Stimulated activated CD8-positive, alpha-beta memory T cell treated with anti-CD3 and anti-CD28 coated beads, Interleukin-12 subunit alpha, Interleukin-12 subunit beta, amount 100 ng/mL, for 1 hour (primary cell): ENCODE data around the gene ADAM30.
A peak's percentile ranks its signal among the peaks of the same experiment; 100 is the strongest.

Source experiments
- DNase-seq: peaks from one replicate; pipeline ENCODE4 v3.0.0-alpha.2; 2020; ENCODE audit warnings: low read depth

ADAM30 gene

DNA sequence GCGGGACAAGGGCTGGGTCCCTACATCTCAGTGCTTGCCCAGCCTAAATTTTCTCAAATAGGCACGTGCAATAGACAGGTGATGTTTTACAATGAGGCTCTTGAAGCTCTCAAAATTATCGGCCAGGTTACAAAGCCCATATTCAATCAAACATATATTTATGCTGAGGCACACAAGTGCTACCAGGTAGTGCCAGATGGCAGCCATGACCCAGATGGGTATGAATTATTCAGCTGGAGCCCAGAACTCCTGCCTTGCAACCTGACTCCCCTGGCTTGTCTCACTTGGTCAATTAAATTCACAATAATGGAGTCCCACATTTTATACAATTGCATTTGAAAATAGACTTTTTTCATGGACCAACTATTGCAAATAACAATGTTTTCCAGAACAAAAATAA is 12.3 kb upstream of the ADAM30 start:
- no peak for DNase-seq

DNA sequence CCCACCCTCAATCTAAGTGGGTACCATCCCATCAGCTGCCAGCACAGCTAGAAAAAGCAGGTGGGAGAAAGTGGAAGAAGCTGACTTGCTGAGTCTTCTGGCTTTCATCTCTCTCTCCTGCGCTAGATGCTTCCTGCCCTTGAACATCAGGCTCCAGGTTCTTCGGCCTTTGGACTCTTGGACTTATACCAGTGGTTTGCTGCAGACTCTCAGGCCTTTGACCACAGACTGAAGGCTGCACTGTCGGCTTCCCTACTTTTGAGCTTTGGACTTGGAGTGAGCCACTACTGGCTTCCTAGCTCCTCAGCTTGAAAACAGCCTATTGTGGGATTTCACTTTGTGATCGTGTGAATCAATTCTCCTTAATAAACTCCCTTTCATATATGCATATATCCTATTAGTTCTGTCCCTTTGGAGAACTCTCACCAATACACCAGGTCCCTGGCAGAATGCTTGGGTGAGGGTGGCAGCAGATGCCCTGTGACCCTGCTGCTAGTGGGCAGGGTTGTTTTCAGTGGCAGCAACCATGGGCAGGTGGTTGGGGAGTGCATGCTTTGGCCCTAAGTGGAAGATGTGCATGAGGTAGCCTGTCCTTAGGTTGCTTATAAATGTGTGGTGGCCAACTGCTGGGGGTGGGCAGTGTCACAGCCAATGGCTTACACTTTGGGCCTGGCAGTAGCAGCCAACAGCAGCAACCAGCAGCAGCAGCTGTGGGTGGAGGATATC is 10.8 kb upstream of the ADAM30 start:
- DNase-seq: no peak

DNA sequence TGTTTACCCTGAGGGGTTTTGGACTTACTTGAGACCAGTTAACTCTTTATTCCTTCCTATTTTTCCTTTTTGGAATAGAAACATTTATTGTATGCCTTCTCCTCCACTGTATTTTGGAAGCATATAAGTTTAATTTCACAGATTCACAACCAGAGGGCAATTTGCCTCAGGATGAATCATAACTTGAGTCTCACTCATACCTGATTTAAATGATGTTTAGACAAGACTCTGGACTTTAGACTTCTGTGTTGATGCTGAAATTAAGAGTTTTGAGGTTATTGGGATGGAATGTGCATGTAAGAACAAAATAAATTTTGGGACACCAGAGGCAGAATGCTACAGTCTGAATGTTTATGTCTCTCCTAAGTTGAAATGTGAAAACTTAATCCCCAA is 7.1 kb upstream of the ADAM30 start:
- DNase-seq: no peak

DNA sequence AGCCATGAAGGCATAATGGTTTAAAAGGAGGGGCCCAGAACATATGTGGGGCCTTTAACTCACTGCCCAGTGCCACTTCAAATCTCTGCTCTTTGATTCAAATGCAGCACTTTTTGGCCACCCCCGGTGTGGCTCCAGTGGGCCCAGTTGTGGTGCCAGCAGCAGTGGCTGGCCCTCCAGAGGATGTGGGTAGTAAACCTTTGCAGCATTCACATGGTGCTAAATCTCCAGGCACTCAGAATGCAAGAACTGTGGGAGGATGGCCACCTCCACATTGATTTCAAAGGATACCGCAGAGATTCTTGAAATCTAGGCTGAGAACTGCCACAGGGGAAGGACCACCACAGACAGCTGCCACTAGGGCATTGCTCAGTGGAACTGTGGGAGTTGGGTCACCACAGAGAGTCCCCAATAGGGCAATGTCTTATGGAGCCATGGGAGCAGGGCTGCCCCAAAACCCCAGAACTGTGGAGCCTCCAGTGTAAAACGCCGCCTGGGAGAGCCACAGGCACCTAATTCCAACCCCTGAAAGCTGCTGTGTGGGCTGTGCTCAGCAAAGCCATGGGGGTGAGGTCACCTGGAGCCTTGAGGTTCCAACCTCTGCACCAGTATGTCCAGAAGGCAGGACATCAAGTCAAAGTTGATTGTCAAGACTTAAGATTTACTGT is 6.6 kb upstream of the ADAM30 start:
- no peak for DNase-seq

DNA sequence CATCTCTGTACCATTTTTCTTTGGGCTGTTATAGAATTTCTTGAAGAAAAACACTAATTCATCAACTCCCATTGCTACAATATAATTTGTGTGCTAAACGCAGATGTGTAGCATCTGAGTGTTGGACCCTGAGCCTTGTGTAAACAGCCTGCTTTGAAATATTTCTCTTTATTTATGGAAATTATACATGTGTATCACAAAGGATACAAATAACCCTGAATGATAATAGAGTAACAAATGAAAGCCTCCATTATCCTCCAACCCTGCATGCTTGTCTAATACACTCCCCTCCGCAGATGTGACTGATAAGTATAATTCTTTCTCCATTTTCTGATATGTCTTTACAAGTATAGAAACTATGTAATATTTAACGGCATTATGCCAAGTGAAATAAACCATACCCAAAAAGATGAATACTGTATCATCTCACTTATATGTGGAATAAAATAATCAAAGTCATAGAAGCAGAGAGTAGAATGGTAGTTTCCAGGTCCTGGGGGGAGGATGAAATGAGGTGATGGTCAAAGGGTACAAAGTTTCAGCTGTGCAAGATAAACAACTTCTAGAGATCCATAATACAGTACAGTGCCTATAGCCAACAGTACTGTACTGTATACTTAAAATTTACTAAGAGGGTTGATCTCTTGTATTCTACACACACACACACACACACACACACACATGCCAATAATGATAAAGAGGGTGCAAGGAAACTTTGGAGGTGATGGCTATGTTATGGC is 2.8 kb upstream of the ADAM30 start:
- no peak for DNase-seq

DNA sequence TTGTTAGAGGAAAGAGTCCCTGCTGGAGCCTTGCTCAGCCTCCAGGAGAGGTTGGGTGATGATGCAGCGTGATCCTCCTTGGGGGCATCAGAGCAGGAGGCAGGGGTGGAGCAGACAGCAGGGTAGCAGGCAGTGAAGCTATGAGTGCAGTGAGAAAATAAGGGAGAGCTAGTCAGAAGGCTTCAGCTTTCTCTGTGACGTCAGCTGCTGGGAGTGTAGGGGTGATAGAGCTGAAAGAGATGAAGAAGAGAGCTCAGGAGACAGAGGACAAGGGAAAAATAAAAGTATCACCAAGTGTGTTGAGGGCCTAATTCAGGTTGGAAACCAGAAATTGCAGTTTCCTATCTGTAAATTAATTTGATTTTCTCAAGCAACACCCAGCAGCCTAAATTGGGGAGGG is 2.2 kb upstream of the ADAM30 start:
- no peak for DNase-seq

DNA sequence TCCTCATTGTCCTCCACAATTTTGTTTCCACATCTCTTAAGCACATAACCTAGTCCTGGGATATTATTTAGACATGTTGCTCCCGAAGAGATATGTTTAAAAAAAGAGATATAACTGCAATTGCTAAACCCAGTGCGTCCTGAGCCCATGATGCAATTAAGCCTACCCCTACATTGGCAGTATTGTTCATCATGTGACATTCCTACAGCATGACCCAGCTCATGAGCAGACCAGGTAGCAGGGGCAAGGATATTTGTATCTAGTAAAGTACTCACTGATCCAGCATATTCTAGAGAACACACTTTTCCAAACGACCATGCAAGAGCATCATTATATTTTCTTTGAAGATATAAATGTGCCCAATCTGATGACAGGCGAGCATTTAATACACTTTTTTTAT is 1.2 kb downstream of the ADAM30 start:
- DNase-seq: no peak

DNA sequence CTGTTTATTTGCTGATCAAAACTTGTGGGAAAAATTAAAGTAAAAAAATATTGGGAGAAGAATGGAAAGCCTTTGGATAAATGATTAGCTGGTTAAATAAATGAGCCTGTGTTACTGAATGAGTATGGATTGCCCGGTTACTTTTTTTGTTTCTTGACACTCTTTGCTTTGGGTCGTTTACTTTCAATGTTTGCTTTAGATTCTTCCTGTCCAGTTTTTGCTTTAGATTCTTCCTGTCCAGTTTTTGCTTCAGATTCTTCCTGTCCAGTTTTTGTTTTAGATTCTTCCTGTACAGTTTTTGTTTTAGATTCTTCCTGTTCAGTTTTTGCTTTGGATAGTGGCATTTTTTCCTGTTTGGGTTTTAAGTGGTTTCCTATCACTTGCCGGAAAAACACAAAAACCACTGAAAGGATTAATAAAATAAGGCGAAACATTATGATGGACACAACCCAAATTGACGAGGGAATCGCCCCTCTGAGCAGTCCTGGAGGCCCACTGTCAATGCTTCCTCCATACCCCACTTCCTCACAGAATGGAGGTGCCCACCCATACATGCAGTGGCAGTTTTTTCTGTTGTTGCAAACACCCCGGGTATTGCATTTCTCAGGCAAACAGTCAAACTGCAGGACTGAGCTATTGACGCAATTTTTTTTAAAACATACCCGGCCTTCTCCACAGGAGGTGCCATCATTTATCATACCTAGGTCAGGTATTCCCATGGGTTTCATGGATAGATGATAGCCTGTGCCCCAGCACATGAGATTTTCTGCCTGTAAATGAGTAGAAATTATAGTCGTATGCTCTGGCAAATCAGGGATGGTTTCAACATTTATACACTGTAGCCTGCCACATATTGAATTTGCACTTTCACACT is 2.3 kb downstream of the ADAM30 start:
- no peak for DNase-seq

DNA sequence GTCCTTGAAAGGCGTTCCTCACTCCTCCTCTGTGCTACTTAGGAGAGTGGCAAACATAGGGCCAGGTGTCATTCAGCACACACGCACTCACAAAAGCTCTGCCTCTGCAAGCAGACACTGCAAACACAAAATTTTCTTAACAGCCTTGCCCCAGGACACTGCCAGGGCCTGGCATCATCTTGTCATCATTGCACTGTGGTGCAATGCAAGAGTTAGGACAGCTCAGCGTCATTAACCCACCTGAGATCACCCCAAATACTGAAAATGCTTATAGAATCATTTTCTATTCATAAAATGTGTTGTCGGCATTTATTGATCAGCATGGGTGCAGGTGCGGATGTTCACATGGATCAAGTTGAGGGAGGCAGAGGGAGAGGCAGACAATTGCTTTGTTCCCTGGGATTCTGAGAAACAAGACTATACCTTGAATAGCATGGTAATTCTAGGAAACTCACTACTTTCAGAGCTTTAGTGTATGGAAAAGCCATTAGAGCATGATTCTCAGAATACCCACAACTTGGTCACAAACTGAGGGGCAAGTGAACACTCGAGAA is 3.0 kb downstream of the ADAM30 start:
- no peak for DNase-seq

DNA sequence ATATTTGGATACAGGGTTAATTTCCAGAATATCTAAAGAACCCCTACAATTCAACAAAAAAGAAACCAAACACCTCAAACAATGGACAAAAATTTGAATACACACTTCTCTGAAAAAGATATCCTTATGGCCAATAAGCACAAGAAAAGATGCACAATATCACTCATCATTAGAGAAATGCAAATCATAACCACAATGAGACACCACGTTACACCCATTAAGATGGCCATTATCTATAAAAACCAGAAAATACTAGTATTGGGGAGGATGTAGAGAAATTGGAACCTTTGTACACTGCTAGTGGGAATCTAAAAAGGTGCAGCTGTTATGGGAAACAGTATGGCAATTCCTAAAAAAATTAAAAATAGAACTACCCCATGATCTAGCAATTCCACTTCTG is 4.9 kb downstream of the ADAM30 start:
- DNase-seq: no peak

DNA sequence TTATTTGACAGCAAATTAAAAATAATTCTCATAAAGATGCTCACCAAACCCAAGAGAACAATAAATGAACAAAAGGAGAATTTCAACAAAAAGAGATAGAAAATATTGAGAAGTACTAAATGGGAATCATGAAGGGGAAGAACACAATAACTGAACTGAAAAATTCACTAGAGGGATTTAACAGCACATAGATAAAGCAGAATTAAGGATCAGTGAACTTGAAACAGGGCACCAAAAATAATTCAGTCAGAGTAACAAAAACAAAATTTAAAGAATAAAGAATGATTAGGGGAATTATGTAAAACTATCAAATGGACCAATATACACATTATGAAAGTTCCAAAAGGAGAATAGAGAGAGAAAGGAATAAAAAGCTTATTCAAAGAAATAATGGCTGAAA is 7.8 kb downstream of the ADAM30 start:
- DNase-seq: no peak

DNA sequence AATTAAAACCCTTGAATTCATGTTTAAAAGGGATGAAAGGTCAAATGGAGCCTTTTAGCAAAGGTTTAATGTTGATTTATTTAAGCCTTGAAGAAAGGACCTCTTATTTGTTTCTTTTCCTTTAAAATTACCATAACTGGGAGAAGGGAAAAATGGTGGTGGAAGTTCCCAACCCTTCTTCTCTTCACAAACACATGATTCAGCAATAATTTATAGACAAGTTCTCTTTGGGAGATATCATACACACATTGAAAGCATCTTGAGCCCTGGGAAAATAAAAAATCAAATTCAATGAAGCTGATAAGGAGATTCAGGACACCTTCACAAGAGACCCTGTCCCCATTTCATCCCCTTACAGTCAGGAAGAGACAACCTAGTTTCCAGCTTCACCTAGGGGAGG is 8.9 kb downstream of the ADAM30 start:
- no peak for DNase-seq

DNA sequence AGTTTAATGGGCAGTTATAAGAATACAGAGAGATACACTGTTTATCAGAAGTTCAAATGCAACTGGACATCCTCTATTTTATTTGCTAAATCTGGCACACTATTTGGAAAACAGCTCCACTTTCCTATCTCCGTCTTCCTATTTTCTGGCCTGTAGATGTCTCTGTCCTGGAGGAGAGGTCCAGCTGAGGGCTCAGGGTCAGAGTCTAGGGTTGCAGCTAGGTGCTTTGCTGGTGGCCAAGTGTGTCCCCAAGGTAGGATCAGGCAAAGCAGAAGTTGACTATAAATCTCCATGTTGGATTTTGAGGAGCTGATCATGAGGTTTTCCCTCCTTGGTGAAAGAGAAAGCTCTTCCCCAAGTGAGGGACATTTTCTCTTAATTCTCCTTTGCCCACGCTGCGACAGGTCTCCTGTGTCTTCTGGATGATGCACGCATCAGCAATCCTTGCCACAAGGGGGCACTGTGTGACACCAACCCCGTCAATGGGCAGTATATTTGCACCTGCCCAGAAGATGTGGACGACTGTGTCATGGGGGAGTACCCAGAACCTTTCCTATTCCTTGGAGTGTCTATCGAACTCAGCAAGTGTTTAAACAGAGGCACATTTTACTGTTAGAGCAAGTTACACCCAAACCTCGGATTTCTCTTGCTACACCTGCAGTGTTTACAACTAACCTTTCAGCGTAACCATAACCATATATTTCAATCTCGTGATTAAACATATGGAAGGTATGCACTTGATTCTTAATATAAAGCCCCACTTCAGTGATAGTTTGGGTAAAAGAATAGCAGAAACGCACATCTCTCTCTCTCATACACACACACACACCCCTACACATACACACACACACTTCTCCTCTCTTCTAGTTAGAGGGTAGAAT is 10.2 kb downstream of the ADAM30 start:
- peak; percentile 35 for DNase-seq

DNA sequence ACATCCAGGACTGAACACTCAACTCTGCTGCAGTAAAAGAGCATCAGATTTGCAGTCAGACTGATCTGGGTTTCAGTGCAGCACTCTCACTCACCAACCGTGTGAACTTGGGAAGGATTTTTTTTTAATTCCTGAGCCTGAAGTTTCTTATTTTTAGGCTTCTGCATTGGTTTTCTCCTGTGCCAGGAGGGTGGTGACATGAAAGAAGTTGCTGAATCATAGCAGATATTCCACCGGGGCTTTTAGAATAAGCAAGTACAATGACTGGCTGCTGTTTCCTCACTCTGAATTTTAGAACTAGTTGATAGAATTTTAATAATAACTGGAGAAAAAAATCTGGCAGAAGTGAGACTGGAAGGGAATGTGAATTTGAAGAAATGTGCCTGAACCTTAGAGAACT is 11.6 kb downstream of the ADAM30 start:
- DNase-seq: no peak

DNA sequence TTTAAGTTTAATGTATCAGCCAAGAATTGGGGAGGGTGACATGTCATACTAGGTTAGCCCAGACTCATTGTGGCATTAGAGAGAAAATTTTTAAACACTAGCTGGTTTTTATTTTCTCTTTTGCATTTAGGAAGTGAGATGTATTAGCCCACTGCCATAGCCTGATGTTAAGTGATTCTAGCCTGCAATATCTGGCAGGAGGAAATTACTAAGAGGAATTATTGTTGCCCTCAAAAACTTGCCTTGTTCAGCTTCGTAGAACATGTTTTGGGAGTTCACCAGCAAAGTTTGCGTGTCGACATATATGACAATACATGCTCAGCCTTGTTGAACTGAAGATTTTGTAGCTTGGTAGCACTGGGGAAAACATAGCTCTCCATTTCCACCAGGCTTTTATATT is 12.5 kb downstream of the ADAM30 start:
- no peak for DNase-seq

DNA sequence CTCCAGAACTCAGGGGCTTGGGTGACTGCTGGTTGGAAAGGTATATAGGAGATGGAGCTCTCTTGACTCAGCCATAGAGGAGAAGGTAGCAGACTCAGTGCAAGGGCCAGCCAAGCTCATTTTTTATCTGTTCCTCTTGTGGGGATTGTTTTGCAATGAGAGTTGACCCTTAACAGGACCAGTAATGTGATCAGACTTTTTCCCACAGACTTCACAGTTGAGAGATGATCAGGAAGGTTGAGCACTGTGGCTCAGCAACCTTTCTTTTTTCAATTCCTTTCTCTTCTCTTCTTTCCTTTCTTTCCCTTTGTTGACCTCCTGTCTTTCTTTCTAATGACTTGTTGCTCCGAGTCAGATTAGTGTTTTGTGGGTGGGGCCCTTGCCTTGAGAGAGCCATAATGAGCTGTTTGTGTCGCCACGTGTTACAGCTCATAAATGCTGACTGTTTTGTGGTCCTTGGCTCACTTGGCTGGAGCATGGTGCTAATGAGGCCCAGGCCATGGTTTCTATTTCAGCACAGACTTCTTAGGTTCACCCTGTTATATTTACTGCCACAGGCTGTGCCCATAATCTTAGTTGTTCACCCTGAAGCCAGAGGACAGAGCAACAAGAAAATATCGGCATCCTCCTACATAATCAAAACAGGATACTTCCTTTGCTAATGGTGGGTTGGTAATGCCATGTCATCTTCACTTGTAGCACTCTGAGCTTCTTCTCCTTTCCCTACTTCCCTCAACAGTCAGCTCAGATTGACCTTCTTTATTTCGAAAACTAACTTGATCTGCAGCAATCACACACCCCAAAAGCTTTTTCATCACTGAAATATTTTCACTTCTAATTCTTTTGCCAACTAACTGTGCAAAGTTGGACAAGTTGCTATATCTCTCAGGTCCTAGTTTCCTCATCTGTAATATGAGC is 13.9 kb downstream of the ADAM30 start:
- DNase-seq: no peak

DNA sequence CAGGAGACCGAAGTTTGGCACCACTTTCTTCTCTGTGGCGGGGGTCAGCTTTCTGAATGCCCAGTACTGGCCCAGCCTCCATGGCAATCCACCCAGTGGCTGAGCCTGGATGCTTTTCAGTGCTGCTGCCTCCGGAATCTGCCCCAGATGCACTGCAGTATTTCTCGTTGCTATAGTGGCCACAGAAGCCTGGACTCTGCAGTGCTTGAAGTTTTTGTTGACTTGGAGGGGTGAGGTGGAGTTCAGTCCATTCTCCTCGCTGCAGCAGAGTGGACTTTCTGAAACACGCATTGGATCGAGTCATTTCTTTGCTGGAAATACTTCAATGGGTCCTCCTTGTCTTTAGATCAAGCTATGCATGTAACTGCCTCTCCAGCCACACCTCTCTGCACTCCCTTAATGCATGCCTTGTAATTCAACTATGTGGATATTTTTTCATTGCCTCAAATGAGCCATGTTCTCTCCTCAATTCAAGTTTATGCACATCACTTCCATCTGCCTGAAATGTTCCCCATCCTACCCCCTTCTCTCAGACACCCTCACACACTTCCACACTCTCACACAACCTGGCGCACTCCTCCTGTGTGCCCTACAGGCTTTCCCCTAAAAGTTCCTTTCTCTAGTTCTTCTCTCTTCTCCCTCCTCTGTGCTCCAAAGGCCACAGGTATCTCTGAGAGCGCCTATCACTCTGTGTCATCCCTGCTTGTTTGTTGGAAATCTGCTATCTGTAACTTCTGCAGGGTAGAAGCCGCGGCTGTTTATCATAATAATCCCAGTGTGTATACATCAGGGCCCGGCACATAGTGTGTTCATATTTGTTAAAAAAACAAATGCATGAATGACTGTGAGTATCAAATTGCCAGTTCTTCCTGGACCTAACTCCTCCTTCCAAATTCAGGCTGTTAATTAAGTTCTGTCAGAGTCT is 16.5 kb downstream of the ADAM30 start:
- no peak for DNase-seq

DNA sequence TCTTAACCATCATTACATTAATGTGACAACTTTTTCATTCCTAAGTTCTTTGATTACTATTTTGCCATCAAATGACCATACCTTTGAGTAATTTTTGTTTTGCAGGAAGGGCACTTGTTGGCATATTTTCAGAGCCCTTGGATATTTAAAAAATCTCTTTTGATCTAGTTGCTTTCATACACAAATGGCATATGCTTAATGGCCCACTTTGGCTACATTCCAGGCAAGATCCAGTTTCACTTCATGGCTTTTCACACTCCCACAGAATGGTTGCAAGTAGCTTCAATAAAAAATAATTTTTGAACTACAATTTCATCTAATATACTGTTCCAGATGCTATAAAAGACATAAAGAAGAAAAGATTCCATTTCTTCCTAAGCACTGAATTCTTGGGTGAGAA is 18.1 kb downstream of the ADAM30 start:
- DNase-seq: no peak

DNA sequence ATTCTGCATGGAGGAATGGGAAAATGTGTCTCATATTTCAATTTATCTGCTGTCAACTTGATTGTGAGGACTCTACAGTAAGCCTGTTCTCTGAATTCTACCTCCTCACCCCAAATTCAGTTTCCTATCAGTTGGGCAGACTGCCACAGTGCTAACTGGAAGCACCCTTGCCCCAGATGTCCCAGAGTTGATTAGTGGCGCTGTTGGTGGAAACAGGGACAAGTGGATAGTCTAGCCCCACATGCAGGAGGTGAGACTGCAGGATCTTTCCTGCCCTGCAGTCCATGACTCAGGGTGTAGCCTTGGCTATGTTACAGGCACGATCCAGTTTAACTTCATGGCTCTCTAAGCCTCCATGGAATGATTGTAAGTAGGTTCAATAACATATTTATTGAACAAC is 22.1 kb downstream of the ADAM30 start:
- no peak for DNase-seq
